ENCODE results near the gene RAP1GAP2. TPM values are rescaled to one million over a fixed set of nuclear protein-coding genes. Genes with fewer than 3 reads are reported as not detected.
"Not testable (repeated sequence)": the region's sequence is repeated elsewhere in the genome, so short reads cannot be mapped to it uniquely, and the experiment has no call there.

The RAP1GAP2 gene
- polyA plus RNA-seq, 1 donor, result 21.3 TPM

DNA sequence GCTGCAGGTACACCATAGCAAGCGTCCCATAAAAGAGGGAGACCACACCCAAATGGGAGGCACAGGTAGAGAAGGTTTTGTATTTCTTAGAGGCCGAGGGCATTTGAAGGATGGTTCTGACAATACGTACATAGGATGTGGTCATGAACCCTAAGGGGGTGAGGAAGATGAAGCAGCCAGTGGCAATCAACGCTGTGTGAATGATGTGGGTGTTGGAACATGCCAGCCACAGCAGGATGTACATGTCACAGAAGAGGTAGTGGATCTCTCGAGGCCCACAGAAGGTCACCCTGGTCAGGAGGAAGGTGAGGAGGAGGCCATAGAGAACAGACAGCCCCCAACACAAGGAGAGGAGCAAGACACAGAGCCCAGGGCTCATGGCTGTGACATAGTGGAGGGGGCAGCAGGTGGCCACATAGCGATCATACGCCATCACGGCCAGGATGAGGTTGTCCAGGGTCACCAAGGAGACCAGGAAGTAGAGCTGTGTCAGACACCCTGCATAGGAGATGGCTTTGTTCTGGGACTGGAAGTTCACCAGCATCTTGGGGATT is 266.7 kb downstream of the RAP1GAP2 start:
- not testable (repeated sequence) for H3K27me3 ChIP-seq (ENCODE audit: control insufficient read depth, insufficient read depth, low read length); H3K4me3 ChIP-seq (ENCODE audit: low read length); H3K36me3 ChIP-seq (ENCODE audit: control insufficient read depth, insufficient read depth, low read length); H3K27ac ChIP-seq (ENCODE audit: low read length); DNase-seq; H3K9me3 ChIP-seq (ENCODE audit: control insufficient read depth, low read depth, low read length); H3K4me1 ChIP-seq (ENCODE audit: control insufficient read depth, insufficient read depth, low read length)
- WGBS (ENCODE audit: insufficient coverage, low lambda C conversion rate), result no CpG with 5 or more reads among the region's 8 CpGs

GRCh38 chr17:3063507-3063906 is 267.3 kb downstream of the RAP1GAP2 start, which contains the start of gene OR1D5:
Gene OR1D5, minus strand, starts transcription at chr17:3063607. Its CDS starts 0 bp downstream, at chr17:3063607.
- H3K27ac ChIP-seq (ENCODE audit: low read length); H3K4me3 ChIP-seq (ENCODE audit: low read length); H3K9me3 ChIP-seq (ENCODE audit: control insufficient read depth, low read depth, low read length); H3K36me3 ChIP-seq (ENCODE audit: control insufficient read depth, insufficient read depth, low read length); H3K27me3 ChIP-seq (ENCODE audit: control insufficient read depth, insufficient read depth, low read length); DNase-seq; H3K4me1 ChIP-seq (ENCODE audit: control insufficient read depth, insufficient read depth, low read length): not testable (repeated sequence)
- no CpG with 5 or more reads among the region's 2 CpGs for WGBS (ENCODE audit: insufficient coverage, low lambda C conversion rate)

DNA sequence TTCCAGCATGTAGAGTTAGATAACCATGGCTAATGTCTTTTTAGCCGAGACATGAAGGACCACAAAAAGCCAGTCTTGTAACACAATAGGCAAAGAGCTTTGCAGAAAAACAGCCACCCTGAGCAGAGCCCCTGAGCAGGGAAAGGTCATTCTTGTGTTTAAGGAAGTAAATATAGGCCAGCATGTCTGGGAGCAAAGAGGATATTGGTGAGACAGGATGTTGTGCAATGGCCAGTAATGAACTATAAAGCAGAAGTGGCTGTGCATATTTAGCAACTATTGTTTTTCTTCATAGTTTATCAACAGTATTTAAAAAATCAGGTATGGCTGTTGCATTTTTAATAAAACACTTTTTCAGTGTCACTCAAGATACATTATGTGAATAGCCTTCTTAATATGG is 269.0 kb downstream of the RAP1GAP2 start:
- H3K4me3 ChIP-seq (ENCODE audit: low read length); H3K27me3 ChIP-seq (ENCODE audit: control insufficient read depth, insufficient read depth, low read length); H3K4me1 ChIP-seq (ENCODE audit: control insufficient read depth, insufficient read depth, low read length); H3K27ac ChIP-seq (ENCODE audit: low read length); H3K9me3 ChIP-seq (ENCODE audit: control insufficient read depth, low read depth, low read length); H3K36me3 ChIP-seq (ENCODE audit: control insufficient read depth, insufficient read depth, low read length); DNase-seq: not testable (repeated sequence)
- WGBS (ENCODE audit: insufficient coverage, low lambda C conversion rate), result no CpG with 5 or more reads among the region's 1 CpG

- not testable (repeated sequence) for H3K9me3 ChIP-seq (ENCODE audit: control insufficient read depth, low read depth, low read length); H3K4me3 ChIP-seq (ENCODE audit: low read length); H3K36me3 ChIP-seq (ENCODE audit: control insufficient read depth, insufficient read depth, low read length); DNase-seq; H3K27ac ChIP-seq (ENCODE audit: low read length); H3K4me1 ChIP-seq (ENCODE audit: control insufficient read depth, insufficient read depth, low read length); H3K27me3 ChIP-seq (ENCODE audit: control insufficient read depth, insufficient read depth, low read length)
- WGBS (ENCODE audit: insufficient coverage, low lambda C conversion rate), result no CpG with 5 or more reads among the region's 4 CpGs
These were observed 277.6 kb downstream of the RAP1GAP2 start for GRCh38 chr17:3073850-3074249.

Other genes starting within 250 kb of the RAP1GAP2 start
- 107 TPM for gene PAFAH1B1, start 202.8 kb upstream of the RAP1GAP2 start, polyA plus RNA-seq
- gene CLUH, start 84.7 kb upstream of the RAP1GAP2 start, polyA plus RNA-seq, result 85.5 TPM
- 1.5 TPM for gene CCDC92B, start 46.8 kb upstream of the RAP1GAP2 start, polyA plus RNA-seq

Data from large intestine (tissue), 3 donors.